HUES6 (cell line): ENCODE data around the gene NRP2.

Experiments used
- H3K27ac ChIP-seq: 2 replicates; pipeline ENCODE4 v1.7.0; 2013; ENCODE audit warnings: low read depth, mild to moderate bottlenecking, low read length, inconsistent platforms
- H3K27me3 ChIP-seq: 2 replicates; pipeline ENCODE4 v1.6.1; 2013; ENCODE audit warnings: low read length; ENCODE audit not compliant: control insufficient read depth, insufficient read depth
- H3K36me3 ChIP-seq: 2 replicates; pipeline ENCODE4 v1.6.1; 2013; ENCODE audit warnings: low read length; ENCODE audit not compliant: control insufficient read depth, insufficient read depth
- H3K4me1 ChIP-seq: 2 replicates; pipeline ENCODE4 v1.6.1; 2013; ENCODE audit warnings: low read length; ENCODE audit not compliant: control insufficient read depth, insufficient read depth
- H3K4me3 ChIP-seq: 2 replicates; pipeline ENCODE4 v1.5.1; 2013; ENCODE audit warnings: low read depth, low read length
- H3K9ac ChIP-seq: one replicate; pipeline ENCODE4 v1.6.1; 2013; ENCODE audit warnings: mild to moderate bottlenecking, low read length
- H3K9me3 ChIP-seq: 2 replicates; pipeline ENCODE4 v1.6.1; 2013; ENCODE audit warnings: low read depth, low read length; ENCODE audit not compliant: control insufficient read depth, insufficient read depth

The NRP2 gene

DNA sequence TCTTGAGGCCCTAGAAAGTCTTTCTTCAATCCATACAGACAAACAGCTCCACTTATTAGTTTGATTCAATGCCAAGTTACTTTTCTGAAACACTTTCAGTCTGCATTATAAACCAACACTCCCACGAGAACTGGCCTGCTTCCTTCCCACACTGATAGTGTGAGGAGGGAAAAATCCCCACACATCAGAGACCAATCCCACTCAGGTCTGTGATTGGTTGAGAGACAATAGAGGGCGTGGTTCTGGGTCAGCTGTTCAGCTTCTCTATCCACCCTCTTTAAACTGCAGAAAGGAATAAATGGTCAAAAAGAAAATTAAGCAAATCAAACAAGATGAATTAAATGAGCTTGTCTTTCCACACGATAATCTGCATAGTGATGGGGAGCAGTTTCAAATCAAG, 152.5 kb downstream of the NRP2 start:
- Histone ChIP-seq H3K4me1 (peaks cover 20% of the 10 kb centered on the region), H3K36me3 (no peaks in the 10 kb centered on the region), H3K27me3 (no peaks in the 10 kb centered on the region), H3K27ac (no peak overlapping the region), H3K9me3 (peaks cover 10% of the 10 kb centered on the region; the same call in 1 of the 2 replicates), H3K9ac (no peak overlapping the region), H3K4me3 (no peak overlapping the region)

DNA sequence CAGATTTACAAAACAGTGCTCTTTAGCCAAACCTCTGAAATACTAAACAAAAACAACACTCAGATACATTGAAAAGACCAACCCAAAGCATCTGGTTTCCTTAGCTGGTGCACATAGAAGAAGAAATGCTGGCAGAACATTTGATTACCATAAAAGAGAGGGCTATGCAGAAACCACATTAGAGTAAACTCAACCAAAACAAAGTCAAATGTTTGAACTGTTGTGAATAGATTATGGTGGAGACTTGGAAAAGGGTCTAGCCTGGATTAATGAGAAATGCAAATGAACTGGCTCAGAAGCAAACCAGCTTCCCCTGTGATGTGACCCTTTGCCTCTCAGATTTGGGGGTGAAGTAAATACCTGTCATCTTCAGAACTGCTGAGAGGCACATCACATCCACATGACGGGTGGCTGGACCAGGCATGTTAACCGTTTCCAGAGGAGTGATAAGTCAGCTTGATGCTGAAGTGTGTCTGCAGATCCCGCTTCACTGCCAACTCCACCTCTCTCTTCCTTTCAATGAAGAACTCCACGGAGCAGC, 153.0 kb downstream of the NRP2 start:
- H3K4me3 ChIP-seq = no peak overlapping the region
- H3K9me3 ChIP-seq = peaks cover 10% of the 10 kb centered on the region; the same call in 1 of the 2 replicates
- H3K36me3 ChIP-seq = no peaks in the 10 kb centered on the region
- no peaks in the 10 kb centered on the region for H3K27me3 ChIP-seq
- H3K4me1 ChIP-seq = peaks cover 20% of the 10 kb centered on the region
- no peak overlapping the region for H3K9ac ChIP-seq
- H3K27ac ChIP-seq = no peak overlapping the region

DNA sequence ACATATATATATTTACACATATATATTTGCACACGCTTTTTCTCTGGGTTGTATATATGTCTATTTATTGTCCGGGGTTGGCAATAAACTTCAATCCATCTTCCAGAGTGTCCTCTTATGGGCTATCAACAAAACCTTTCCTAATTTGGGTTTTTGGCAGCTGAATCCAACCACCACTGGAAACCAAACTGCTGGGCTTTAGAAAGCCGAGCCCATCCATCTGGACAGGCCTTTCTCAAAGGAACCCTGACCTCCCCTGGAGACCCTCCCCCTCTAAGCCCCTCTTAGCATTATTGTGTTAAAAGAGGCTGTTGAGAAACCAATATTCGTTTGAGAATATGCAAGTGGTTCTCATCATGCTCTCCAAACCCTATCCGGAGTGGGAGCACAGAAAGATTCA, 153.6 kb downstream of the NRP2 start:
- peaks cover 10% of the 10 kb centered on the region; the same call in 1 of the 2 replicates for H3K9me3 ChIP-seq
- no peak overlapping the region for H3K4me3 ChIP-seq
- H3K27ac ChIP-seq = no peak overlapping the region
- no peak overlapping the region for H3K9ac ChIP-seq
- H3K27me3 ChIP-seq = no peaks in the 10 kb centered on the region
- H3K36me3 ChIP-seq = no peaks in the 10 kb centered on the region
- H3K4me1 ChIP-seq = peaks cover 20% of the 10 kb centered on the region

DNA sequence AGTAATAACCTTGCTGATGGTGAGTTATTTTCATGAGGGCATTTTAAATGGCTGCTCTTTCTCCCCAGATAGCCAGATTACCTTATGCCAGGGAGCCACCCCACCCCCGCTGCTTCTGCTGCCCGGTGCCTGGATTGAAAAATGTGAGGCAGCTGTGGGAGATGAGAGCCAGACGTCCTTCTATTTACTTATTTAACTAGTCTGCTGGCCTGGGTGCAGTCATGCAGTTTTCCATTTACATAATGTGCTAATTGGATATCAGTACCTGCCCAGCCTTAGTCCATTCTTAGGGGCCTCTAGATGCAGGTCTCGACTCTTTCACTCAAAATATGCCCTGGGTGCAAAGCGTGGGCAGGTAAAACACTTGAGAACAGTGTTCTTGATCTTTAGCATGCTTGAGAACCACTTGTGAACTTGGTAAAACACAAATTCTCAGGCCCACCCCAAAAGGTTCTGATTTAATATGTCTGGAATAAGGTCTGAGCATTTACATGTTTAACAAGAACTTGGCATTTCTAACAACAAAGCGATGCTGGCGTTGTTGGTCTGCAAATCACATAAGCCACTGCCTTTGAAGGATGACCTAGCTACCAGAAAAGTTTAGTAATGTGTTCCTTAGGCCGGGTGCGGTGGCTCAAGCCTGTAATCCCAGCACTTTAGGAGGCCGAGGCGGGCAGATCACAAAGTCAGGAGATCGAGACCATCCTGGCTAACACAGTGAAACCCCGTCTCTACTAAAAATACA, 154.3 kb downstream of the NRP2 start:
- H3K4me1 ChIP-seq = peaks cover 20% of the 10 kb centered on the region
- no peak overlapping the region for H3K27ac ChIP-seq
- no peak overlapping the region for H3K4me3 ChIP-seq
- H3K27me3 ChIP-seq = no peaks in the 10 kb centered on the region
- H3K36me3 ChIP-seq = no peaks in the 10 kb centered on the region
- H3K9me3 ChIP-seq = peaks cover 10% of the 10 kb centered on the region; the same call in 1 of the 2 replicates
- H3K9ac ChIP-seq = no peak overlapping the region

DNA sequence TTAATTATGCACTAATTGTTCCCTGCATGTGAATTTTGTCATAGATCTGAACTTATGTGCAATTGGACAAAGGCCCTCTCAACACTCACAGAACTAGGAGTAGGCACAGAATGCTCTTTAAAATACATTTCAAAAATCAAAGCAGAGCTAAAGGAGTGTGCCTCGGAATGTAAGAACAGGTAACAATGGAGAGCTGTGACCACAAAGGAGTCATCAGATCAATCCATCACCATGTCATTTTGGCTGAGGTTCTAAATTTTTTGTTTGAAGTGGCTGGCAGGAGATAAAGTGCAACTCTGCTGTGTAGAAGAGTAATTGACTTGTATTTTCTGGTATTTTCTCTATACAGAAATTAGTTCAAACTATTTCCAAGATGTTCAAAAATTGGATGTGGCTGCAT, 155.4 kb downstream of the NRP2 start:
- peaks cover 20% of the 10 kb centered on the region for H3K4me1 ChIP-seq
- H3K36me3 ChIP-seq = no peaks in the 10 kb centered on the region
- no peak overlapping the region for H3K4me3 ChIP-seq
- H3K9me3 ChIP-seq = peaks cover 10% of the 10 kb centered on the region; the same call in 1 of the 2 replicates
- H3K27me3 ChIP-seq = no peaks in the 10 kb centered on the region
- no peak overlapping the region for H3K9ac ChIP-seq
- H3K27ac ChIP-seq = no peak overlapping the region

DNA sequence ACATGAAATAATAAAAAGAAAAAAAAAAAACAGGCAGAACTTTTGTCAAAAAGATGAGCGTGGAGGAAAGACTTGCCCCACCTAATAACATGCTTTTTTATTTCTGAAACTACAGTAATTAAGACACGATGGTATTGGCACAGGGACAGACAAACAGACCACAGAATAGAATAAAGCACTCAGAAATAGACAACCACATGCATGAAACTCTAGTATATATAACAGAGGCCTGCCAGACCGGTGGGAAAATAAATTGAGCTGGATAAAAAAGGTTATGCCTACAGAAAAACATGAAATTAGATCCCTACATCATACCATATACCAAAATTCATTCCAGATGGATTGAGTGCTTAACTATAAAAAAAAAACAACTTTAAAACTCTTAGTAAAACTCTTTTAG, 163.1 kb downstream of the NRP2 start:
- Histone ChIP-seq H3K27me3 (no peaks in the 10 kb centered on the region), H3K27ac (no peak overlapping the region), H3K9me3 (no peaks in the 10 kb centered on the region), H3K4me1 (no peaks in the 10 kb centered on the region), H3K4me3 (no peak overlapping the region), H3K9ac (no peak overlapping the region), H3K36me3 (no peaks in the 10 kb centered on the region)
